Mammary microvascular endothelial cell (primary cell): ENCODE data around the gene ZNF66. TPM values are rescaled to one million over a fixed set of nuclear protein-coding genes. Genes with fewer than 3 reads are reported as not detected.

Experiments used
- total RNA-seq: library from RNA; depleted of rRNA; stranded (reverse); fragments of >200 nt; gene quantifications from 2 replicates; pipeline ENCODE4 v1.2.3, GENCODE V29; 2015

Gene ZNF66
- 0.80 and 0.84 TPM in 2 replicates for total RNA-seq

DNA sequence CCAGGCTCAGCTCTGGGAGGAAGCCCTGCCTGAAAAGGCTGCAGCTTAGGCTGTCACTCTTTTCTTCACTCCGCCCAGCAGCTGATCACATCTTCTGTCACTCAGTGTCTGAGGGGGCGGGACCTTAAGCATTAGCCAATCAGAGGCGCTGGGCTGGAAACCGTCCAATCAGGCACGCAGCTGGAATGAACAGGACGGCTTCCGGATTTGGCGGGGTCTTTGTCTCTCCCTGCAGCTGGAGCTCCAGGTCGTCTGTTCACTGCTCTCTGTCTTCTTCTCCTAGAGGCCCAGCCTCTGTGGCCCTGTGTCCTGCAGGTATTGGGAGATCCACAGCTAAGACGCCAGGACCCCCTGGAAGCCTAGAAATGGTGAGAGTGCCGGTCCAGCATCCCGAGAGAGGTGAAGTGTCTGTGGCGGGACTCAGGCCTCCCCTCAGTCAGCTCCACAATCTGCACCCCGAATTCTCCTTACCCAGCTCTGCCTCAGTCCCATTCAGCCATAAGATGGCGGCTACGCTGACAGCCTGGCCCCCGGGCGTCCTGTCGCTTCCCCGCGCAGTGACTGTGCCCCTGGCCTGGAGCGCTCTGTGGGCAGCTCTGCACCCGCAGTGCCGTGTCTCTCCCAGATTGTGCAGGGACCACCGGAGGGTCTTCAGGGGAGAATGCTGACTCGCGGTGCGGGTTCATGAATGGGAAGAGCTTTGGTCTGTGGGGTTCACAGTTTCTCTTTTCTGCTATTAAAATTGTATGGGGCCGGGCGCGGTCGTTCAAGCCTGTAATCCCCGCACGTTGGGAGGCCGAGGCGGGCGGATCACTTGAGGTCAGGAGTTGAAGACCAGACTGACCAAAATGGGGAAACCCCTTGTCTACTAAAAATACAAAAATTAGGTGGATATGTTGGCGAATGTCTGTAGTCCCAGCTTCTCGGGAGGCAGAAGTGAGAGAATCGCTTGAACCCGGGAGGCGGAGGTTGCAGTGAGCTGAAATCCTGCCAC is at the start of gene ZNF66:
Gene ZNF66, plus strand, starts transcription at position 222 of the 994 bp plus-strand sequence. Its CDS starts 144 bp downstream, at position 366.

Other genes with a start within 250 kb of the ZNF66 start
- 2.8 and 4.5 TPM in 2 replicates for gene ZNF737, start 210.5 kb upstream of the ZNF66 start, total RNA-seq
- gene ZNF626, start 114.7 kb upstream of the ZNF66 start, total RNA-seq, result 5.6 and 7.1 TPM in 2 replicates
- 8.8 and 13.4 TPM in 2 replicates for gene ZNF85, start 146.9 kb downstream of the ZNF66 start, total RNA-seq
- 6.9 and 9.2 TPM in 2 replicates for gene ZNF430, start 244.4 kb downstream of the ZNF66 start, total RNA-seq